GM23338 (cell line): ENCODE data around the gene CES5A. TPM values are rescaled to one million over a fixed set of nuclear protein-coding genes. Genes with fewer than 3 reads are reported as not detected.

Source experiments
- ATAC-seq: fragments of 200-7000 bp; cut with Tn5 transposase; 3 replicates; pipeline ENCODE4 v1.9.1; 2020
- DNase-seq: peaks from one replicate; pipeline ENCODE4 v3.0.0-alpha.2; 2015; ENCODE audit warnings: low spot score
- H2AFZ ChIP-seq: fragments of 200-600 bp; sonication (generic); 2 replicates; pipeline ENCODE4 v1.8.0; 2016; ENCODE audit warnings: antibody characterized with exemption, mild to moderate bottlenecking, moderate library complexity
- H3F3A ChIP-seq: fragments of 200-600 bp; sonication (generic); replicated peaks from 2 replicates; pipeline ENCODE4 v1.8.0; 2017; ENCODE audit warnings: antibody characterized with exemption, mixed run types, low read depth
- H3K27ac ChIP-seq: fragments of 200-600 bp; sonication (generic); 2 replicates; pipeline ENCODE4 v1.6.1; 2016; ENCODE audit warnings: low read depth
- H3K27me3 ChIP-seq: fragments of 200-600 bp; sonication (generic); 2 replicates; pipeline ENCODE4 v1.8.0; 2016; ENCODE audit warnings: mild to moderate bottlenecking, mixed run types, moderate library complexity; ENCODE audit not compliant: insufficient read depth
- H3K36me3 ChIP-seq: fragments of 200-600 bp; sonication (generic); 2 replicates; pipeline ENCODE4 v1.8.0; 2016; ENCODE audit warnings: mild to moderate bottlenecking; ENCODE audit not compliant: insufficient read depth
- H3K4me1 ChIP-seq: fragments of 200-600 bp; sonication (generic); 2 replicates; pipeline ENCODE4 v1.8.0; 2016; ENCODE audit warnings: mild to moderate bottlenecking, moderate library complexity; ENCODE audit not compliant: insufficient read depth
- H3K4me2 ChIP-seq: fragments of 200-600 bp; sonication (generic); 2 replicates; pipeline ENCODE4 v1.7.1; 2017; ENCODE audit warnings: mixed run types
- H3K4me3 ChIP-seq: fragments of 200-600 bp; sonication (generic); 2 replicates; pipeline ENCODE4 v1.6.1; 2016; ENCODE audit warnings: mixed run types
- H3K79me2 ChIP-seq: fragments of 200-600 bp; sonication (generic); replicated peaks from 2 replicates; pipeline ENCODE4 v1.8.0; 2017; ENCODE audit warnings: mild to moderate bottlenecking; ENCODE audit not compliant: insufficient read depth
- H3K9me2 ChIP-seq: fragments of 200-600 bp; sonication (generic); 2 replicates; pipeline ENCODE4 v1.8.0; 2017; ENCODE audit not compliant: insufficient read depth
- H4K20me1 ChIP-seq: fragments of 200-600 bp; sonication (generic); replicated peaks from 2 replicates; pipeline ENCODE4 v1.8.0; 2017; ENCODE audit warnings: mild to moderate bottlenecking; ENCODE audit not compliant: insufficient read depth
- H3K27ac Mint-ChIP-seq: 2 replicates; pipeline ENCODE4 v1.8.0; 2020; ENCODE audit warnings: inconsistent platforms, mild to moderate bottlenecking, moderate library complexity, mixed read lengths
- H3K27me3 Mint-ChIP-seq: 3 replicates; pipeline ENCODE4 v1.8.0; 2022; ENCODE audit warnings: low read depth, mild to moderate bottlenecking, moderate library complexity, mixed read lengths, inconsistent platforms; ENCODE audit not compliant: insufficient read depth, poor library complexity
- H3K36me3 Mint-ChIP-seq: 3 replicates; pipeline ENCODE4 v1.8.0; 2021; ENCODE audit warnings: low read depth, mild to moderate bottlenecking, inconsistent platforms, moderate library complexity, mixed read lengths
- H3K4me1 Mint-ChIP-seq: 3 replicates; pipeline ENCODE4 v1.8.0; 2020; ENCODE audit warnings: mild to moderate bottlenecking, inconsistent platforms, mixed read lengths
- H3K4me3 Mint-ChIP-seq: 3 replicates; pipeline ENCODE4 v1.8.0; 2021; ENCODE audit warnings: moderate library complexity, mild to moderate bottlenecking, inconsistent platforms, mixed read lengths
- H3K9me3 Mint-ChIP-seq: 3 replicates; pipeline ENCODE4 v1.8.0; 2020; ENCODE audit warnings: moderate library complexity, mild to moderate bottlenecking, inconsistent platforms, mixed read lengths
- CREB1 ChIP-seq: fragments of 250-450 bp; sonication (Bioruptor Pico); IDR thresholded peaks from 2 replicates; pipeline ENCODE4 v1.5.0; 2020; ENCODE audit warnings: low read depth, mild to moderate bottlenecking, moderate library complexity
- CTCF ChIP-seq, 2 experiments: fragments of 200-600 bp in 1 of 2; sonication (generic) in 1 of 2; conservative IDR thresholded peaks; 2 replicates each; pipeline versions ENCODE4 v1.5.1 to v1.6.1; 2016 to 2017; ENCODE audit warnings: antibody characterized with exemption in 2 of 2, low read depth in 2 of 2, mild to moderate bottlenecking in 2 of 2, moderate library complexity in 1 of 2
- ETS1 ChIP-seq: IDR thresholded peaks from 2 replicates; pipeline ENCODE4 v1.6.1; 2016; ENCODE audit warnings: antibody characterized with exemption
- EZH2 ChIP-seq: fragments of 200-600 bp; sonication (generic); IDR thresholded peaks from one replicate; pipeline ENCODE4 v1.8.0; 2017; ENCODE audit warnings: antibody characterized with exemption, mild to moderate bottlenecking, low read depth; ENCODE audit not compliant: unreplicated experiment
- JUNB ChIP-seq: IDR thresholded peaks from one replicate; pipeline ENCODE4 v1.6.1; 2016; ENCODE audit warnings: antibody characterized with exemption; ENCODE audit not compliant: unreplicated experiment
- NANOG ChIP-seq: IDR thresholded peaks from 2 replicates; pipeline ENCODE4 v1.6.1; 2016; ENCODE audit warnings: antibody characterized with exemption, borderline replicate concordance
- REST ChIP-seq: IDR thresholded peaks from one replicate; pipeline ENCODE4 v1.6.1; 2018; ENCODE audit warnings: antibody characterized with exemption; ENCODE audit not compliant: unreplicated experiment
- STAT1 ChIP-seq: IDR thresholded peaks from one replicate; pipeline ENCODE4 v1.6.1; 2016; ENCODE audit warnings: antibody characterized with exemption; ENCODE audit not compliant: unreplicated experiment
- ZNF331 ChIP-seq: fragments of 250-450 bp; sonication (Bioruptor Pico); IDR thresholded peaks from 2 replicates; pipeline ENCODE4 v1.5.0; 2020; ENCODE audit warnings: low read depth, mild to moderate bottlenecking, moderate library complexity
- ZNF462 ChIP-seq: fragments of 250-450 bp; sonication (Bioruptor Pico); IDR thresholded peaks from 2 replicates; pipeline ENCODE4 v1.5.0; 2020; ENCODE audit warnings: mild to moderate bottlenecking, moderate library complexity
- polyA plus RNA-seq: library from polyadenylated mRNA; unstranded; fragments of >200 nt; fragmentation: Nextera tagmentation; extraction: Ambion mirVana; gene quantifications from 2 replicates; pipeline ENCODE4 v1.2.1, GENCODE V29; 2016
- total RNA-seq: library from RNA; depleted of rRNA; stranded (reverse); fragments of >200 nt; shearing (Covaris generic); gene quantifications from 2 replicates; pipeline ENCODE4 v1.2.3, GENCODE V29; 2014

Gene CES5A
- total and polyA plus RNA-seq, 2 experiments from 2014 or later: not detected

GRCh38 chr16:55821210-55821609 is 54.0 kb downstream of the CES5A start:
- H2AFZ ChIP-seq: no peak overlapping the region
- H3K27me3 ChIP-seq: no peaks in the 10 kb centered on the region
- H3K9me2 ChIP-seq: peaks cover 5% of the 10 kb centered on the region; the same call in 1 of the 2 replicates
- H3K4me1 Mint-ChIP-seq: no peaks in the 10 kb centered on the region; the same call in 2 of the 3 replicates
- H3K9me3 Mint-ChIP-seq: no peaks in the 10 kb centered on the region
- no peak for TF ChIP-seq ZNF331
- H3K36me3 ChIP-seq: no peaks in the 10 kb centered on the region
- no peak for ATAC-seq
- no peaks in the 10 kb centered on the region for H3K27me3 Mint-ChIP-seq
- H3K4me2 ChIP-seq: no peak overlapping the region
- H3K36me3 Mint-ChIP-seq: no peaks in the 10 kb centered on the region
- no peaks in the 10 kb centered on the region for H3K79me2 ChIP-seq
- H3K4me3 ChIP-seq: no peak overlapping the region
- H3K4me3 Mint-ChIP-seq: no peak overlapping the region
- no peaks in the 10 kb centered on the region for H3F3A ChIP-seq
- no peak overlapping the region for H3K27ac ChIP-seq
- no peak for DNase-seq
- H3K4me1 ChIP-seq: no peaks in the 10 kb centered on the region
- no peaks in the 10 kb centered on the region for H4K20me1 ChIP-seq
- no peak overlapping the region for H3K27ac Mint-ChIP-seq

GRCh38 chr16:55820615-55821014 is 54.6 kb downstream of the CES5A start:
- H3K79me2 ChIP-seq: no peaks in the 10 kb centered on the region
- H3K4me3 Mint-ChIP-seq: no peak overlapping the region
- H3K36me3 ChIP-seq: no peaks in the 10 kb centered on the region
- no peaks in the 10 kb centered on the region for H3K27me3 Mint-ChIP-seq
- no peaks in the 10 kb centered on the region for H4K20me1 ChIP-seq
- no peaks in the 10 kb centered on the region; the same call in 2 of the 3 replicates for H3K4me1 Mint-ChIP-seq
- ATAC-seq (no peak), DNase-seq (no peak)
- H3K9me2 ChIP-seq: peaks cover 5% of the 10 kb centered on the region; the same call in 1 of the 2 replicates
- H3K27ac ChIP-seq: no peak overlapping the region
- H3K27ac Mint-ChIP-seq: no peak overlapping the region
- H3K4me3 ChIP-seq: no peak overlapping the region
- no peaks in the 10 kb centered on the region for H3K4me1 ChIP-seq
- no peaks in the 10 kb centered on the region for H3F3A ChIP-seq
- H3K36me3 Mint-ChIP-seq: no peaks in the 10 kb centered on the region
- H3K9me3 Mint-ChIP-seq: no peaks in the 10 kb centered on the region
- H2AFZ ChIP-seq: no peak overlapping the region
- no peak overlapping the region for H3K4me2 ChIP-seq
- no peaks in the 10 kb centered on the region for H3K27me3 ChIP-seq
- TF ChIP-seq ZNF331 (no peak), REST (no peak), ZNF462 (no peak), CREB1 (CRISPR knock-in tag) (no peak), ETS1 (no peak), CTCF (conservative IDR thresholded peaks at IDR 0.05; ENCODE audit: low read depth in 2 of 2) (no peak), EZH2 (no peak), NANOG (no peak), STAT1 (no peak), JUNB (no peak)
